Activated CD8-positive, alpha-beta memory T cell treated with anti-CD3 and anti-CD28 coated beads for 24 hours (primary cell): Measurements from ENCODE around the gene KDM3A.

ENCODE experiments used
- DNase-seq: peaks from one replicate; pipeline ENCODE4 v3.0.0-alpha.2; 2020

KDM3A gene

GRCh38 chr2:86440631-86441391 lies at the start of gene KDM3A:
KDM3A (plus strand) TSS chr2:86441371; CDS start chr2:86442048, 677 bp downstream.
- DNase-seq = peak; percentile 99

GRCh38 chr2:86392873-86393518 lies 48.2 kb upstream of the KDM3A start:
- DNase-seq = no peak

GRCh38 chr2:86393521-86394491 lies 47.4 kb upstream of the KDM3A start:
- DNase-seq = no peak

- DNase-seq = no peak
Observed at GRCh38 chr2:86396291-86396785, 44.8 kb upstream of the KDM3A start.

GRCh38 chr2:86397986-86398385 lies 43.2 kb upstream of the KDM3A start:
- DNase-seq = no peak

- no peak for DNase-seq
Observed at GRCh38 chr2:86398500-86399474, 42.4 kb upstream of the KDM3A start.

- DNase-seq = no peak
Observed at GRCh38 chr2:86400321-86400720, 40.9 kb upstream of the KDM3A start.

- DNase-seq = no peak
Observed at GRCh38 chr2:86410581-86410980, 30.6 kb upstream of the KDM3A start.

- DNase-seq = no peak
Observed at GRCh38 chr2:86411396-86411795, 29.8 kb upstream of the KDM3A start.

GRCh38 chr2:86412007-86412406 lies 29.2 kb upstream of the KDM3A start:
- DNase-seq = no peak

GRCh38 chr2:86413296-86414094 lies 27.7 kb upstream of the KDM3A start:
- DNase-seq = no peak

- no peak for DNase-seq
Observed at GRCh38 chr2:86414996-86415395, 26.2 kb upstream of the KDM3A start.

GRCh38 chr2:86416146-86416545 lies 25.0 kb upstream of the KDM3A start:
- DNase-seq = no peak

GRCh38 chr2:86417961-86418360 lies 23.2 kb upstream of the KDM3A start:
- DNase-seq = no peak

- DNase-seq = no peak
Observed at GRCh38 chr2:86420913-86421312, 20.3 kb upstream of the KDM3A start.

GRCh38 chr2:86426271-86426670 lies 14.9 kb upstream of the KDM3A start:
- no peak for DNase-seq

- no peak for DNase-seq
Observed at GRCh38 chr2:86429335-86429734, 11.8 kb upstream of the KDM3A start.

- DNase-seq = no peak
Observed at GRCh38 chr2:86430368-86430767, 10.8 kb upstream of the KDM3A start.

- no peak for DNase-seq
Observed at GRCh38 chr2:86433137-86433536, 8.0 kb upstream of the KDM3A start.

GRCh38 chr2:86434290-86434689 lies 6.9 kb upstream of the KDM3A start:
- no peak for DNase-seq

- no peak for DNase-seq
Observed at GRCh38 chr2:86435531-86435930, 5.6 kb upstream of the KDM3A start.
